ENCODE data around the gene NFKBIA. TPM values are rescaled to one million over a fixed set of nuclear protein-coding genes. Genes with fewer than 3 reads are reported as not detected.
"Not testable (repeated sequence)": the region's sequence is repeated elsewhere in the genome, so short reads cannot be mapped to it uniquely, and the experiment has no call there.

Gene NFKBIA
- total and polyA plus RNA-seq, 7 donors, result 95.5 to 340 (median 258) TPM

GRCh38 chr14:35366056-35366451 is 38.5 kb downstream of the NFKBIA start:
- Histone ChIP-seq H3K27me3 (no peaks in the 10 kb centered on the region), H3K27ac (peak overlapping the region; percentile 60 to 72 (median 68)), H3K9me3 (peaks cover 0 to under 1% (median 0%) of the 10 kb centered on the region in 4 donors), H3K36me3 (no peaks in the 10 kb centered on the region), H3K4me1 (peaks cover 0 to 42% (median 36%) of the 10 kb centered on the region in 4 donors), H3K4me3 (no peak overlapping the region)
- DNase-seq, result no peak
- TF ChIP-seq CTCF (IDR thresholded peaks at IDR 0.05), result no peak
- no peak for TF ChIP-seq POLR2A (IDR thresholded peaks at IDR 0.05)
- peak in 1 of 4 donors; percentile 28 for TF ChIP-seq POLR2AphosphoS5 (IDR thresholded peaks at IDR 0.05)
- no peak for TF ChIP-seq EP300 (IDR thresholded peaks at IDR 0.05)
- WGBS, 2 donors, result 87 to 90% methylated on average over 12 of the region's 12 CpGs
- intact Hi-C loops (cut with DNase I), result no loop called here

- peaks cover 0 to 42% (median 36%) of the 10 kb centered on the region in 4 donors for H3K4me1 ChIP-seq
- TF ChIP-seq POLR2A (IDR thresholded peaks at IDR 0.05), result no peak
- peak; percentile 36 to 84 (median 46) for TF ChIP-seq POLR2AphosphoS5 (IDR thresholded peaks at IDR 0.05)
- TF ChIP-seq EP300 (IDR thresholded peaks at IDR 0.05), result peak in 1 of 4 donors; percentile 39
Observed at GRCh38 chr14:35365130-35366055, 39.2 kb downstream of the NFKBIA start.

GRCh38 chr14:35362911-35363374 is 41.6 kb downstream of the NFKBIA start:
- WGBS, 2 donors, result 89 to 90% methylated on average over 25 of the region's 25 CpGs
- TF ChIP-seq POLR2A (IDR thresholded peaks at IDR 0.05) (no peak), CTCF (IDR thresholded peaks at IDR 0.05) (no peak), POLR2AphosphoS5 (IDR thresholded peaks at IDR 0.05) (no peak), EP300 (IDR thresholded peaks at IDR 0.05) (no peak)
- Histone ChIP-seq H3K9me3 (no peaks in the 10 kb centered on the region), H3K27ac (no peak overlapping the region), H3K4me1 (peaks cover 0 to 29% (median 26%) of the 10 kb centered on the region in 4 donors), H3K36me3 (no peaks in the 10 kb centered on the region), H3K27me3 (no peaks in the 10 kb centered on the region), H3K4me3 (no peak overlapping the region)
- DNase-seq, result no peak
- intact Hi-C loops (cut with DNase I), result no loop called here

More at GRCh38 chr14:35365130-35366055, 39.2 kb downstream of the NFKBIA start:
- Histone ChIP-seq H3K9me3 (no peaks in the 10 kb centered on the region), H3K36me3 (no peaks in the 10 kb centered on the region), H3K27ac (peak overlapping the region; percentile 60 to 72 (median 68)), H3K27me3 (no peaks in the 10 kb centered on the region), H3K4me3 (no peak overlapping the region)
- intact Hi-C loops (cut with DNase I), result no loop called here
- WGBS, 2 donors, result 60 to 71% methylated on average over 13 of the region's 13 CpGs
- peak; percentile 92 for DNase-seq

- intact Hi-C loops (cut with DNase I), result no loop called here
- DNase-seq, result no peak
- no peak overlapping the region for H3K4me3 ChIP-seq
- H3K9me3 ChIP-seq, result no peaks in the 10 kb centered on the region
- H3K36me3 ChIP-seq, result no peaks in the 10 kb centered on the region
- WGBS, 2 donors, result 73 to 76% methylated on average over 3 of the region's 3 CpGs
- H3K27ac ChIP-seq, result no peak overlapping the region
- H3K4me1 ChIP-seq, result peaks cover 0 to 24% (median 21%) of the 10 kb centered on the region in 4 donors
- no peaks in the 10 kb centered on the region for H3K27me3 ChIP-seq
- TF ChIP-seq POLR2A (IDR thresholded peaks at IDR 0.05), result no peak
- TF ChIP-seq EP300 (IDR thresholded peaks at IDR 0.05), result no peak
- TF ChIP-seq POLR2AphosphoS5 (IDR thresholded peaks at IDR 0.05), result no peak
- no peak for TF ChIP-seq CTCF (IDR thresholded peaks at IDR 0.05)
Observed at GRCh38 chr14:35362450-35362849, 42.1 kb downstream of the NFKBIA start.

GRCh38 chr14:35361141-35361480 is 43.4 kb downstream of the NFKBIA start:
- intact Hi-C loops (cut with DNase I), result no loop called here
- Histone ChIP-seq H3K27me3 (no peaks in the 10 kb centered on the region), H3K36me3 (no peaks in the 10 kb centered on the region), H3K4me1 (peaks cover 0 to 15% (median 13%) of the 10 kb centered on the region in 4 donors), H3K27ac (no peak overlapping the region), H3K4me3 (no peak overlapping the region), H3K9me3 (no peaks in the 10 kb centered on the region)
- 64 to 80% methylated on average over 8 of the region's 8 CpGs for WGBS, 2 donors
- no peak for DNase-seq
- TF ChIP-seq POLR2AphosphoS5 (IDR thresholded peaks at IDR 0.05) (no peak), POLR2A (IDR thresholded peaks at IDR 0.05) (no peak), CTCF (IDR thresholded peaks at IDR 0.05) (no peak), EP300 (IDR thresholded peaks at IDR 0.05) (no peak)

- WGBS, 2 donors, result 84 to 91% methylated on average over 7 of the region's 7 CpGs
- DNase-seq; H3K36me3 ChIP-seq; H3K9me3 ChIP-seq; intact Hi-C loops (cut with DNase I); H3K27me3 ChIP-seq; H3K27ac ChIP-seq; H3K4me3 ChIP-seq; H3K4me1 ChIP-seq: not testable (repeated sequence)
Observed at GRCh38 chr14:35359655-35360054, 44.9 kb downstream of the NFKBIA start.

All from sigmoid colon (tissue), 7 donors.